Measurements from ENCODE around the gene ANO2. TPM values are rescaled to one million over a fixed set of nuclear protein-coding genes. Genes with fewer than 3 reads are reported as not detected.

The ANO2 gene
- total RNA-seq, 1 donor from 2014 or later = 16.0 TPM

- DNase-seq (ENCODE audit: low read depth in 2 of 2) = peak in 1 of 2 donors; percentile 37
Measured at GRCh38 chr12:5964913-5965900, 20.1 kb upstream of the ANO2 start.

GRCh38 chr12:5963515-5963914, 18.5 kb upstream of the ANO2 start:
- DNase-seq (ENCODE audit: low read depth in 2 of 2) = no peak

GRCh38 chr12:5960783-5961182, 15.7 kb upstream of the ANO2 start:
- DNase-seq (ENCODE audit: low read depth in 2 of 2) = no peak

- DNase-seq (ENCODE audit: low read depth in 2 of 2) = no peak
Measured at GRCh38 chr12:5956987-5957386, 11.9 kb upstream of the ANO2 start.

GRCh38 chr12:5954661-5955060, 9.6 kb upstream of the ANO2 start:
- no peak for DNase-seq (ENCODE audit: low read depth in 2 of 2)

GRCh38 chr12:5953835-5954586, 9.0 kb upstream of the ANO2 start:
- DNase-seq (ENCODE audit: low read depth in 2 of 2) = no peak

GRCh38 chr12:5952031-5952430, 7.0 kb upstream of the ANO2 start:
- DNase-seq (ENCODE audit: low read depth in 2 of 2) = no peak

- DNase-seq (ENCODE audit: low read depth in 2 of 2) = no peak
Measured at GRCh38 chr12:5948696-5949095, 3.6 kb upstream of the ANO2 start.

- no peak for DNase-seq (ENCODE audit: low read depth in 2 of 2)
Measured at GRCh38 chr12:5947006-5947405, 1.9 kb upstream of the ANO2 start.

- DNase-seq (ENCODE audit: low read depth in 2 of 2) = no peak
Measured at GRCh38 chr12:5946388-5946787, 1.3 kb upstream of the ANO2 start.

- no peak for DNase-seq (ENCODE audit: low read depth in 2 of 2)
Measured at GRCh38 chr12:5944688-5945070, 380 bp downstream of the ANO2 start.

GRCh38 chr12:5944053-5944452, 1.0 kb downstream of the ANO2 start:
- no peak for DNase-seq (ENCODE audit: low read depth in 2 of 2)

GRCh38 chr12:5941907-5942306, 3.2 kb downstream of the ANO2 start:
- no peak for DNase-seq (ENCODE audit: low read depth in 2 of 2)

GRCh38 chr12:5927732-5928516, 17.1 kb downstream of the ANO2 start:
- DNase-seq (ENCODE audit: low read depth in 2 of 2) = no peak

- no peak for DNase-seq (ENCODE audit: low read depth in 2 of 2)
Measured at GRCh38 chr12:5925646-5926045, 19.4 kb downstream of the ANO2 start.

- DNase-seq (ENCODE audit: low read depth in 2 of 2) = no peak
Measured at GRCh38 chr12:5924342-5924741, 20.7 kb downstream of the ANO2 start.

- no peak for DNase-seq (ENCODE audit: low read depth in 2 of 2)
Measured at GRCh38 chr12:5923751-5924150, 21.3 kb downstream of the ANO2 start.

- no peak for DNase-seq (ENCODE audit: low read depth in 2 of 2)
Measured at GRCh38 chr12:5923043-5923605, 21.9 kb downstream of the ANO2 start.

- no peak for DNase-seq (ENCODE audit: low read depth in 2 of 2)
Measured at GRCh38 chr12:5921966-5922899, 22.8 kb downstream of the ANO2 start.
